Fibroblast of pulmonary artery (primary cell): ENCODE results near the gene CBX1.

Source experiments
- DNase-seq: peaks from one replicate; pipeline ENCODE4 v3.0.0-alpha.2; 2010; ENCODE audit warnings: low read depth
- H3K4me3 ChIP-seq: replicated peaks from 2 replicates; pipeline ENCODE4 v1.5.1; 2011; ENCODE audit warnings: low read depth, mild to moderate bottlenecking, control low read depth, low read length, moderate library complexity
- CTCF ChIP-seq: IDR thresholded peaks from 2 replicates; pipeline ENCODE4 v1.5.1; 2011; ENCODE audit warnings: mild to moderate bottlenecking, control low read depth, low read length, inconsistent platforms; ENCODE audit errors: missing control alignments

CBX1 gene

GRCh38 chr17:48144976-48145798, 43.9 kb upstream of the CBX1 start:
- H3K4me3 ChIP-seq: no peak overlapping the region
- no peak for TF ChIP-seq CTCF

GRCh38 chr17:48144231-48144630, 43.0 kb upstream of the CBX1 start:
- no peak for TF ChIP-seq CTCF
- H3K4me3 ChIP-seq: no peak overlapping the region
- DNase-seq: no peak

More at GRCh38 chr17:48144976-48145798, 43.9 kb upstream of the CBX1 start:
- DNase-seq: no peak

DNA sequence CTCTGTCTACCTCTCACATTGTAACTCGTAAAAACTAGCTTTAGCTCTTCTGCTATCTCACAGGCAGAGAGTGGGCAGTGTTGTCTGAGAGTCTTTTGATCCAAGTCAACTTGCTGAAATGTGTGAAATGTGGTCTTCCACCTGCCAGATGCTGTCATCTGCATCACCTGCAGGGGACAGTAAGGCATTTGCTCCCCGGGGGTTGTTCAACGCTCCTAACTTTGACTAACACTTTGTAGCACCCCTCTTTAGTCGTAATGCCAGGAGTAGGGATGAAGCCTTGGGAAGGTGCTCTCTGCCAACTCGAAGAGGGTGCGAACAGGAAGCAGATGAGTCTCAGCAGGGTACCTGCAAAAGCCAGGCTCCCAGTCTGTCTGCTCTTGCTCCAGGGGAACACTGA, 42.4 kb upstream of the CBX1 start:
- H3K4me3 ChIP-seq: no peak overlapping the region
- TF ChIP-seq CTCF: no peak
- DNase-seq: no peak

DNA sequence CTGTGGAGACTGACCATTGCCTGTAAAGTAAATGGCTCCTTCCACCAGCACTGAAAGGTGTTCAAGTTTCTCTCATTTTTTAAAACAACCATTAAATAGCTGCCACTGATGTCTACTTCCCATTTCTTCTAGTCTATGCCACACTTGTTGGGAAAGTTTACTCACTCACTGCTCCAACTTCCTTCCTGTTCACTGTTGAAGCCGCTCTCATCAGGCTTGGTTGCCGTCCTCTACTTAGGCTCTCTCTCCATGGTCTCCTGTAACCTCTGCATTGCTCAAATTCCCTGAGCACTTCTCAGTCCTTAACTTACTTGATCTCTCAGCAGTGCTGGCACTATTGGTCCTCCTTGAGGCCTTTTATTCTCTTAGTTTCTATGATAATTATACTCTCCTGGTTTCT, 38.7 kb upstream of the CBX1 start:
- H3K4me3 ChIP-seq: no peak overlapping the region
- peak; percentile 12 for DNase-seq
- TF ChIP-seq CTCF: no peak

GRCh38 chr17:48137656-48138055, 36.4 kb upstream of the CBX1 start:
- DNase-seq: no peak
- no peak for TF ChIP-seq CTCF
- H3K4me3 ChIP-seq: no peak overlapping the region

DNA sequence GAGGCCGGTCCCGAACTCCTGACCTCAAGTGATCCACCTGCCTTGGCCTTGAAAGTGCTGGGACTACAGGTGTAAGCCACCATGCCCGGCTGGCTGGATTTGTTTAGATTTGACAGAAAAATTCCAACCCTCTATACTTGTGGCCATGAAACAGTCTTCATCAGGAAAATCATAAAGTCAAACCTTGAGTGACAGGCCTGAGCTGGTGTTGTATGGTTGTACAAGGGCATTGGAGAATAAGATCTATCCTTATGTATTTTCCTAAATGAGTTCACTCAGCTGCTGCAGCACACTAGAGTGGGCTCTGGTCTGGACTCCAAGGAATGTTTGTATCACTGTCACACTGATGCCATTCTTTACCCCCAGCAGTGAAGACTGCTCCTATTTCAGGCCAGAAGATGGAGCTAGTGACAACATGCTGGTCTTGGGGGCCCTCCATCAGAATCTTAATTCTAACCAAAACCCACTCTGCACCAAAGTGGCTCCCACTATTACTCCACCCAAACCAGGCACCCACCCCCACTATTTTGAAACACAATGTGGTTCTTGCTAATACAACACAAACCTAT, 33.7 kb upstream of the CBX1 start:
- peak; percentile 34 for TF ChIP-seq CTCF
- H3K4me3 ChIP-seq: no peak overlapping the region
- no peak for DNase-seq
